Lower lobe of right lung (tissue), 2 donors: ENCODE data around the gene MAPK9. TPM values are rescaled to one million over a fixed set of nuclear protein-coding genes. Genes with fewer than 3 reads are reported as not detected.

Experiments
- ATAC-seq, 2 donors: fragments of 200-7000 bp; cut with Tn5 transposase; one replicate each; pipeline ENCODE4 v1.9.1; 2020 to 2022; ENCODE audit warnings: mild to moderate bottlenecking in 2 of 2, moderate library complexity in 2 of 2
- DNase-seq: peaks from one replicate; pipeline ENCODE4 v3.0.0-alpha.2; 2020
- H3K27ac ChIP-seq: fragments of 200-600 bp; one replicate; pipeline ENCODE4 v1.8.0; 2022
- H3K27me3 ChIP-seq: fragments of 200-600 bp; one replicate; pipeline ENCODE4 v1.8.0; 2022; ENCODE audit warnings: low read depth
- H3K36me3 ChIP-seq: fragments of 200-600 bp; one replicate; pipeline ENCODE4 v1.8.0; 2022; ENCODE audit warnings: mild to moderate bottlenecking
- H3K4me1 ChIP-seq: fragments of 200-600 bp; one replicate; pipeline ENCODE4 v1.8.0; 2022
- H3K4me3 ChIP-seq: fragments of 200-600 bp; one replicate; pipeline ENCODE4 v1.8.0; 2022; ENCODE audit warnings: mild to moderate bottlenecking
- H3K9me3 ChIP-seq: fragments of 200-600 bp; one replicate; pipeline ENCODE4 v1.8.0; 2022
- intact Hi-C: fragments of 100-400 bp; cut with DNase I; formaldehyde crosslinking; loops from one replicate; pipeline ENCODE4 v1.11.0; 2022
- total RNA-seq: library from RNA; stranded (reverse); fragmentation: NEBNext Ultra II Directional; extraction: Animal tissue kit (Norgen Biotek cat#: 25700); gene quantifications from one replicate; pipeline ENCODE4 v1.2.1, GENCODE V29; 2021
- TF ChIP-seq, protein P1 (sequence below): fragments of 200-600 bp; IDR thresholded peaks from one replicate; pipeline ENCODE4 v1.8.0; 2022; ENCODE audit warnings: antibody characterized with exemption, mild to moderate bottlenecking
- donor health status: DM: no; HTN: yes; CAD: no; lungs with severe emphysema.

MAPK9 gene
- total RNA-seq, 1 donor from 2014 or later, result 43.1 TPM

DNA sequence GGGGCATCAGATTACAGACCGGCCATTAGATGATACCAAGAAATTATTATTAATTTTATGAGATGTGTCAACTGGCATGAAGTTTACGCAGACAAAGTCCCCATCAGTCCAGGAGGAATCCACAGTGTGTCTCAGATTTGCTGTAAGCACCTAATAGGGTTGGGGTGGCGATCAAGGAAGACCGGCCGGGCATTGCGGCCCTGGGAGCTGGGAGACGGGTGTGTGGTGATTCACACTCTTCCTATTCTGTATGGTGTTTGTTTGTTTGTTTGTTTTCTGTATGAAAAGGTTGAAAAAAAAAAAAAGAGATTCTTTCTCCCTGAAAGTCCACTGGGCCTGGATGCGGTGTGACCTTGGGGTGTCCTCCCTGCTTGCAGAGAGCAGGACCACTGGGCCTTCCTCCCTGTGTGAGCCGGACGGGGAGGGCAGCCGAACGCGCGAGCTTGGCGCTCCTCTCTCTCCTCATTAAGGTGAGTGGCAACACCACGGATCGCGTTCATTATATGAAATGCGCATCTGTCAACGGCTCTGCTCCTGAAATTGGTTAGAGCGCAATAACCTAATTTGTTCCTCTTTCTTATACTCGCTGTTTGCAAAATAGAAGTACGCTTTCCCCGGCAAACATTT lies 98.0 kb downstream of the MAPK9 start:
- Histone ChIP-seq H3K4me3 (no peak overlapping the region), H3K9me3 (no peaks in the 10 kb centered on the region), H3K4me1 (no peaks in the 10 kb centered on the region), H3K27me3 (peaks cover 3% of the 10 kb centered on the region), H3K27ac (no peak overlapping the region), H3K36me3 (no peaks in the 10 kb centered on the region)
- TF ChIP-seq, protein P1, sequence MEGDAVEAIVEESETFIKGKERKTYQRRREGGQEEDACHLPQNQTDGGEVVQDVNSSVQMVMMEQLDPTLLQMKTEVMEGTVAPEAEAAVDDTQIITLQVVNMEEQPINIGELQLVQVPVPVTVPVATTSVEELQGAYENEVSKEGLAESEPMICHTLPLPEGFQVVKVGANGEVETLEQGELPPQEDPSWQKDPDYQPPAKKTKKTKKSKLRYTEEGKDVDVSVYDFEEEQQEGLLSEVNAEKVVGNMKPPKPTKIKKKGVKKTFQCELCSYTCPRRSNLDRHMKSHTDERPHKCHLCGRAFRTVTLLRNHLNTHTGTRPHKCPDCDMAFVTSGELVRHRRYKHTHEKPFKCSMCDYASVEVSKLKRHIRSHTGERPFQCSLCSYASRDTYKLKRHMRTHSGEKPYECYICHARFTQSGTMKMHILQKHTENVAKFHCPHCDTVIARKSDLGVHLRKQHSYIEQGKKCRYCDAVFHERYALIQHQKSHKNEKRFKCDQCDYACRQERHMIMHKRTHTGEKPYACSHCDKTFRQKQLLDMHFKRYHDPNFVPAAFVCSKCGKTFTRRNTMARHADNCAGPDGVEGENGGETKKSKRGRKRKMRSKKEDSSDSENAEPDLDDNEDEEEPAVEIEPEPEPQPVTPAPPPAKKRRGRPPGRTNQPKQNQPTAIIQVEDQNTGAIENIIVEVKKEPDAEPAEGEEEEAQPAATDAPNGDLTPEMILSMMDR, result no peak
- ATAC-seq (no peak), DNase-seq (no peak)
- intact Hi-C loops, result no loop called here

DNA sequence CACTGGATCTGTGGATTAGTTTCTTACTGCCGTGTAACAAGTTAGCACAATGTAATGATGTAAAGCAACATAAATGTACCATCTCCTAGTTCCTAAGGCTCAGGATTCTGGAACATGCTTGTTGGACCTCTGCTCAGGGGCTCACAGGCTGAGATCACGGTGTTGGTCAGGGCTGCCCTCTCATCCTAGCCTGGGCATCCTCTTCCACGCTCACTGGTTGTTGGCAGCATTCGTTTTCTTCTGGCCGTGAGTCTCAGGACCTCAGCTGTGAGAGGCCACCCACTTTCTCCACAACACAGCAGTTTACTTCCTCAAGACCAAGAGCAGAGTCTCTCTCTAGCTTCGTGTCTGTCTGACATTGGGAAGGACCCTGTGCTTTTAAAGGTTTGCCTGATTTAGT lies 100.2 kb downstream of the MAPK9 start:
- Histone ChIP-seq H3K27ac (no peak overlapping the region), H3K4me3 (no peak overlapping the region), H3K9me3 (peaks cover 6% of the 10 kb centered on the region), H3K36me3 (no peaks in the 10 kb centered on the region), H3K27me3 (peaks cover 3% of the 10 kb centered on the region), H3K4me1 (no peaks in the 10 kb centered on the region)
- intact Hi-C loops, result no loop called here
- TF ChIP-seq, protein P1, result no peak
- DNase-seq (no peak), ATAC-seq (no peak)

DNA sequence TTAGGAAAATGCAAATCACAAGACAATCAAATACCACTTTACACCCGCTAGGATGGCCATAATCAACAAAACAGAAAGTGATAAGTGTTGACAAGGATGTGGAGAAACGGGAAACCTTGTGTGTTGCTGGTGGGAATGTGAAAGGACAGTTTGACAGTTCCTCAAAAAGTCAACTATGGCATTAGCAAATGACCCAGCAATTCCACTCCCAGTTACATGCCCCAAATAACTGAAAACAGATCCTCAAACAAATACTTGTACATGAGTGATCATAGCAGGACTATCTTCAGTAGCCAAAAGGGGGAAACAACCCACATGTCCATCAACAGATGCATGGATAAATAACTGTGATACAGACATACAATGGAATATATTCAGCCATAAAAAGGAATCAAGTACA lies 104.1 kb downstream of the MAPK9 start:
- intact Hi-C loops, result no loop called here
- ATAC-seq (no peak), DNase-seq (no peak)
- Histone ChIP-seq H3K9me3 (peaks cover 7% of the 10 kb centered on the region), H3K36me3 (no peaks in the 10 kb centered on the region), H3K27ac (no peak overlapping the region), H3K4me1 (no peaks in the 10 kb centered on the region), H3K4me3 (no peak overlapping the region), H3K27me3 (no peaks in the 10 kb centered on the region)
- TF ChIP-seq, protein P1, result no peak

Other genes starting within 250 kb of the MAPK9 start
- gene RNF130, start 220.3 kb downstream of the MAPK9 start, total RNA-seq, result 139 TPM
- not detected for gene RASGEF1C, start 82.9 kb downstream of the MAPK9 start, total RNA-seq
- gene GFPT2, start 61.3 kb upstream of the MAPK9 start, total RNA-seq, result 13.4 TPM
- 32.4 TPM for gene CNOT6, start 202.3 kb upstream of the MAPK9 start, total RNA-seq